NCI-H1417 treated with DMSO at 0.1 percent for 48 hours (cell line): ENCODE results near the gene GDPD4.

ENCODE experiments used
- DNase-seq: peaks from one replicate; lab custom pipeline; 2025; lab: John Stamatoyannopoulos, UW

GDPD4 gene

GRCh38 chr11:77173494-77173893, 128.0 kb downstream of the GDPD4 start:
- DNase-seq = no peak

GRCh38 chr11:77172666-77172982, 128.9 kb downstream of the GDPD4 start:
- no peak for DNase-seq

- no peak for DNase-seq
These were observed 129.4 kb downstream of the GDPD4 start for GRCh38 chr11:77171885-77172665.

GRCh38 chr11:77171254-77171653, 130.2 kb downstream of the GDPD4 start:
- DNase-seq = no peak

- DNase-seq = no peak
These were observed 131.4 kb downstream of the GDPD4 start for GRCh38 chr11:77170107-77170506.

- DNase-seq = no peak
These were observed 133.7 kb downstream of the GDPD4 start for GRCh38 chr11:77167791-77168190.

- no peak for DNase-seq
These were observed 134.3 kb downstream of the GDPD4 start for GRCh38 chr11:77167111-77167626.
